Lower leg skin (tissue), 4 donors: Measurements from ENCODE around the gene SYP. TPM values are rescaled to one million over a fixed set of nuclear protein-coding genes. Genes with fewer than 3 reads are reported as not detected.

Experiments
- DNase-seq, 2 donors: peaks; one replicate each; pipeline ENCODE4 v3.0.0-alpha.2; 2019; ENCODE audit warnings: low spot score in 2 of 2
- H3K4me3 ChIP-seq: fragments of 200-600 bp; sonication (generic); 2 replicates; pipeline ENCODE4 v1.5.1; 2017; ENCODE audit warnings: mild to moderate bottlenecking, low read depth; ENCODE audit not compliant: poor library complexity, severe bottlenecking
- CTCF ChIP-seq, 3 donors: fragments of 450-650 bp; IDR thresholded peaks; one replicate each; pipeline ENCODE4 v1.5.1; 2016; ENCODE audit warnings: antibody characterized with exemption in 3 of 3, mild to moderate bottlenecking in 3 of 3, moderate library complexity in 2 of 3
- POLR2A ChIP-seq, 2 donors: fragments of 450-650 bp; IDR thresholded peaks; one replicate each; pipeline ENCODE4 v1.6.1; 2016 to 2017; ENCODE audit warnings: antibody characterized with exemption in 2 of 2, mild to moderate bottlenecking in 1 of 2, moderate library complexity in 1 of 2
- WGBS, 2 donors: methylation state at CpG; one replicate each; pipeline ENCODE4 v1.1.5; 2018; 5-methylcytosine and 5-hydroxymethylcytosine counted together
- intact Hi-C: fragments of 100-400 bp; cut with DNase I; formaldehyde crosslinking; loops from one replicate; pipeline ENCODE4 v1.15.0; 2023; ENCODE audit warnings: low total_unique reads
- total RNA-seq, 4 donors: library from RNA; depleted of rRNA; stranded (reverse); fragments of >200 nt; gene quantifications; one replicate each; pipeline ENCODE4 v1.1.0, GENCODE V29; 2016

The SYP gene
- total RNA-seq, 4 donors from 2014 or later, result 0.88 to 4.8 (median 1.7) TPM

GRCh38 chrX:49139713-49140112 lies 60.3 kb downstream of the SYP start:
- intact Hi-C loops, result no loop called here
- H3K4me3 ChIP-seq, result no peak overlapping the region
- no peak for DNase-seq
- no peak for TF ChIP-seq POLR2A (IDR thresholded peaks at IDR 0.05)
- no peak for TF ChIP-seq CTCF (IDR thresholded peaks at IDR 0.05)
- WGBS, 2 donors, result 86 to 87% methylated on average over 4 of the region's 4 CpGs

Other genes with a start within 250 kb of the SYP start
- gene OTUD5, start 242.6 kb downstream of the SYP start, total RNA-seq, result 10 to 100 TPM; 47.2 to 66.8 (median 53.6) TPM
- gene KCND1, start 228.3 kb downstream of the SYP start, total RNA-seq, result under 1 TPM; 0.08 to 0.72 (median 0.33) TPM
- 10 to 100 TPM; 30.0 to 43.7 (median 32.4) TPM for gene GRIPAP1, start 197.9 kb downstream of the SYP start, total RNA-seq
- gene TFE3, start 156.8 kb downstream of the SYP start, total RNA-seq, result 10 to 100 TPM; 37.1 to 55.9 (median 53.6) TPM
- gene CCDC120, start 141.2 kb downstream of the SYP start, total RNA-seq, result 10 to 100 TPM; 33.7 to 51.9 (median 36.0) TPM
- gene PRAF2, start 126.2 kb downstream of the SYP start, total RNA-seq, result 10 to 100 TPM in 1 of 4 donors, 1 to 10 TPM in 3; 6.2 to 11.2 (median 7.7) TPM
- 100 to 1,000 TPM in 1 of 4 donors, 10 to 100 TPM in 3; 84.4 to 102 (median 87.8) TPM for gene WDR45, start 120.3 kb downstream of the SYP start, total RNA-seq
- 10 to 100 TPM; 36.2 to 43.6 (median 36.3) TPM for gene GPKOW, start 76.5 kb downstream of the SYP start, total RNA-seq
- gene MAGIX, start 37.4 kb downstream of the SYP start, total RNA-seq, result 10 to 100 TPM in 2 of 4 donors, 1 to 10 TPM in 2; 6.8 to 16.5 (median 10.3) TPM
- gene PLP2, start 28.3 kb downstream of the SYP start, total RNA-seq, result 100 to 1,000 TPM; 126 to 132 (median 130) TPM
- gene PRICKLE3, start 13.8 kb downstream of the SYP start, total RNA-seq, result 10 to 100 TPM; 18.8 to 58.9 (median 33.4) TPM
- under 1 TPM in 3 of 4 donors, not detected in 1; 0.06 to 0.76 (median 0.15) TPM for gene CACNA1F, start 33.1 kb upstream of the SYP start, total RNA-seq
- gene CCDC22, start 35.3 kb upstream of the SYP start, total RNA-seq, result 10 to 100 TPM; 18.1 to 29.7 (median 19.8) TPM
- 1 to 10 TPM in 2 of 4 donors, under 1 TPM in 2; 0.69 to 1.1 (median 0.92) TPM for gene FOXP3, start 64.5 kb upstream of the SYP start, total RNA-seq
- gene PPP1R3F, start 69.6 kb upstream of the SYP start, total RNA-seq, result 10 to 100 TPM in 1 of 4 donors, 1 to 10 TPM in 3; 4.7 to 10.9 (median 5.6) TPM
- not detected for gene GAGE10, start 103.5 kb upstream of the SYP start, total RNA-seq
- gene GAGE12J, start 121.8 kb upstream of the SYP start, total RNA-seq, result not detected
- not detected for gene GAGE13, start 131.4 kb upstream of the SYP start, total RNA-seq